HG02840 (cell line): Measurements from ENCODE around the gene GIPR.
A peak's percentile ranks its signal among the peaks of the same experiment; 100 is the strongest.

Experiments used
- ATAC-seq: cut with Tn5 transposase; IDR thresholded peaks from one replicate; pipeline ENCODE4 v1.9.1; 2021; ENCODE audit warnings: mild to moderate bottlenecking, moderate library complexity, moderate number of reproducible peaks; ENCODE audit not compliant: unreplicated experiment, low FRiP score

Gene GIPR

DNA sequence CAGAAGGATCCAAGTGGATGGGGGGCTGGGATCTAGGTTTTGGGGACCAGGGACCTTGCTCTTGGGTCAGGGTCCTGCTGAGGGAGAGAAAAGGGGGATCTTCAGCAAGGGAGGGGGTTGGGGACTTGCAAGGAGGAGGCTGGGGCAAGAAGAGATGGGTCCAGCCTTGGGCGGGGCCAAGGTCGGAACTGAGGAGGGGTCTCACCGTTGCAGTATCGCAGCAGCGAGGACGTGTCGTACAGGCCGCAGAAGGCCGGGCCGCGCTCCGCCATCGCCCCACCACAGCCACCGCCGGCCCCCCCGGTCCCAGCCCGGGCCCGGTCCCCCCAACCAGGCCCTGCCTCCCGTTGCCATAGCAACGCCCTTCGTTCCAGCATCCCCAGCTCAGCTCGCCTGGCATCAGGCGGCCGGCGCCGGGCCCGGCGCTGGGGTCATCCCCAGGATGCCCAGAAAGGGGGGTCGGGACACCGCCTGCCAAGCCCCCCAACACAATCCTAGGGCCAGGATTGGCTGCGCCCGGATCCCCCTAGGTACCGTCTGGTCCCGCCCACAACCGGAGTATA, 22.9 kb upstream of the GIPR start:
- ATAC-seq: no peak

DNA sequence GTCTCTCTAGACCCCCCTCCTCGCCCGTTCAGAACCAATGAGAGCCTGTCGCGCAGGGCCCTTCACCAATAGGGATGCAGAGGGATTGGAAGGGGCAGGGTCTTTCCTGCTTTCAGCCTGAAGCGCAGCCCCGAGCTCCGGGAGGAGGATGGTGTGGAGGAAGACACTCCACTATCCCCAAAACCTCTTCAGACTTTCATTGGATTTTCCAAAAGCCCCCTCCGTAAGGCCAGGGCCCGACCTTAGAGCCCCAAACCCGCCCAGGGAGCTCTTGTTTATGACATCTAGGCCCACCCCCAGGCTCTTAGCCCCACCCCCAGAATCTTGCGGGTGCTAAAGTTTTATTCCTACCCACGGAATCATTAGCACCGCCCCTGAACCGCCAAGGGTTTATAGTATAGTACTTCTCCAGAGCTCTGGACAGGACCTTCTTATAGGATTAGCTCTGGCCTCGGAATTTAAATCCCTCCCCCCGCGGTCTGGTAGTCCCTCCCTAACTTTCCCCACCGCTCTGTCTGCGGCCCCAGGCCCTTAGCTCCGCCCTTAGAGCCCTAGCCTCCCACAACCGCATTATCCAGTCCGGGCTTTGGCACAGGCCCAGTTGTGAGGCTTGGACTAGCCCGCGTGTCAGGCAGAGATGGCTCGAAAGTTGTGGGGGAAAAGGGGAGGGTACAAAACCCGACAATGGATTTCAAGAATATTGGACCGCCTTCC, 22.2 kb upstream of the GIPR start:
- no peak for ATAC-seq

DNA sequence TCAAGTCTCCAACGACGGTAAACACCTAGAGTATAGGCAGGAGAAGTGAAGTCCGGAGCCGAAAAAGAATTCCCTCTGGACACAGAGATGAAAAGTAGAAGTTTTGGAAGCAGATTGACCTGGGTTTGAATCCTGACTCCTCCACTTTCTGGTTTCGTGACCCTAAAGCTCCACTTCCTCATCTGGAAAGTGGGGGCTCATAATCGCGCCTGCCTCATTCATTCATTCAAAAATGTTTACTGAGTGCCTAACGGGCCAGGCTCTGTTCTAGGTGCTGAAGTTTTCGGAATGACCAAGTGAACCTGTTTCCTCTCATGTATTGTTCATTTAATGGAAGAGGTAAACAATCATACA, 21.7 kb upstream of the GIPR start:
- ATAC-seq: no peak

DNA sequence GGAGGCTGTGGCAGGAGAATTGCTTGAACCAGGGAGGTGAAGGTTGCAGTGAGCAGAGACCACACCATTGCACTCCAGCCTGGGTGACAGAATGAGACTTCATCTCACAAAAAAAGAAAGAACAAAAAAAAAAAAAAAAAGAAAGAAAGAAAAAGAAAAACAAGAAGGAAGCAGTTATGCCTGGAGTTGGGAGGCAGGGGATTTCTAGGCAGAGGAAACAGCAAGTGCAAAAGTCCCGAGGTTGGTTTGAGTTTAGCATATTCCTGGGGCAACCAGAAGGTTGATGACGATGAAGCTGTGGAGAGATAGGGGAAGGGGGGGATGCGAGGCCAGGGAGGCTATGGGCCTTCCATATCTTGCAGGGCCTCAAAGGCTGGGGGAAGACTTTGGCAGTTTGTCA, 17.3 kb upstream of the GIPR start:
- ATAC-seq: no peak

DNA sequence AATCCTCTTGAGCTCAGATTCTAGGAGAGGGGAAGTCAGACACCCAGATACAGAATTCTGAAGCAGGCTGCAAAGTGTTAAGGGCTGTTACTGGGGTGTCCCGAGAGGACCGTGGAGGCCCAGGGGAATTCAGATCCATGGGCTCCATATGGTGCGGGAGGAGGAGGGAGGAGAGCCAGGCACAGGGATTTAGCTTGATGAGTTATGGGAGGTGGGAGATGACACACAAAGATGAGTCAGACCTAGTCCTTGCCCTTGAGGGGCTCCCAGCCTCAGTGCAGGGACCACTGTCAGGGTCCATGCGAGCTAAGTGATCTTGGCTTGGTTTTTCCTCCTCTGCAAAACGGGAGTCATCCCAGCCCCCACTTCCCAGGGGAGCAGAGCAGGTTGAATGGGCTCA, 14.4 kb upstream of the GIPR start:
- no peak for ATAC-seq

DNA sequence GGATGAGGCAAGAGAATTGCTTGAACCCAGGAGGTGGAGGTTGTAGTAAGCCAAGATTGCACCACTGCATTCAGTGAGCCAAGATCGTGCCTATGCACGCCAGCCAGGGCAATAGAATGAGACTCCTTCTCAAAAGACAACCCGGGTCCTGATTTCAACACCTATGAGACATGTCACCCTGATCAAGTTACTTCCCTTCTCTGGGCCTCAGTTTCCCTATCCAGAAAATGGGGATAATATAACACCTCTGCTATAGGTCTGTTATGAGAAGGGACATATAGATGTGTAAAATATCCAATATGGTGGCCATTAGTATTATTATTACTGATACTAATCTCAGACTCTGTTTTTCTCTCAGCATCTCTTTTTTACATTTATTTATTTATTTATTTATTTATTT, 12.9 kb upstream of the GIPR start:
- ATAC-seq: no peak

DNA sequence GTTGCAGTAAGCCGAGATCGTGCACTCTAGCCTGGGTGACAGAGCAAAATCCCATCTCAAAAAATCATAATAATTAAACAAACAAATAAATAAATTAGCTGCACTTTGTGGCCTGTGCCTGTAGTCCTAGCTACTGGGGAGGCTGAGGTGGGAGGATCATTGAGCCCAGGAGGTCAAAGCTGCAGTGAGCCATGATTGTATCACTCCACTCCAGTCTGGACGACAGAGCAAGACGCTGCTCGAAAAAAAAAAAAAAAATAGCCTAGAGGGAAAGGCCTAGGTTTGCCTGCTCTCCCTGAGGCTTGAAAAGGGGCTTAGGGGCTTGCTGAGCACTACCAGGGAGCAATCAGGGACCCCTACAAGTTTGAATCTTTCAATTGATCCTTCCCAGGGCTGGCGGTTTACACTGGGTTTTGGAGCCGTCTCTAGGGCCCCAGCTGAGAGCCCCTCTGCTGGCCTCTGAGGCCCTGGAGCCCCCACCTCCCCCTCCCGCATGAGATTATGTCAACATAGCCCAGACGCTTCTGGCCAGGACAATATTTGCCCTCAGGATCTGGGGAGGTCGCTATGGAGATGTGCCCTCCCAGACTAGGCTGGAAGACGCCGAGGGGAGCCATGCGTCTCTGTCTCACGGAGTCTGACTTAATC, 10.4 kb upstream of the GIPR start:
- ATAC-seq: no peak

DNA sequence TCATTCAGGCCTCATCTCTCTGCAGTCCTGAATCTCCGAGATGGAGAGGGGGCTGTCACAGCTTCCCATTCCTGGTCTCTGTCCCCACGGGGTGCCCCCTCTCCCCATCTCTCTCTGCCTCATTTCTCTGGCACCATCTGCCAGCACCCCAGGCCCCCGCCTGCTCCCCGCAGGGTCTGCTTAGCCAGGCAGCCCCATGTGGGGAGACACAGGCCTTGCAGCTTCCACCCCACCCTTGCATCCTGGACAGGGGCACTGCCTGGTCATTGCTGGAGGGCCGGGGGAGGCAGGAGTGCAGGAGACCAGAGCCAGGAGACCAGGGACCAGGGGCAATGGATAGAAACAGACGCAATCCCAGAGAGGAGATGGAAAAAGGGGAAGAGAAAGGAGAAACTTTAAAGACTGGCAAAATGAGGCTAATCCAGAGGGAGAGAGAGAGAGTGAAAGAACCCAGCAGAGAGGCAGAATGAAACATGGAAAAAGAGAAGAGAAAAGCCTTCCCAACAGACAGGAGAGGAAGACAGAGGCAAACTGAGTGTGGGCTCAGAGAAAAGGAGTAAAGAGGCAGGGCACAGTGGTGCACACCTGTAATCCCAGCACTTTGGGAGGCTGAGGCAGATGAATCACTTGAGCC, 8.8 kb upstream of the GIPR start:
- no peak for ATAC-seq

DNA sequence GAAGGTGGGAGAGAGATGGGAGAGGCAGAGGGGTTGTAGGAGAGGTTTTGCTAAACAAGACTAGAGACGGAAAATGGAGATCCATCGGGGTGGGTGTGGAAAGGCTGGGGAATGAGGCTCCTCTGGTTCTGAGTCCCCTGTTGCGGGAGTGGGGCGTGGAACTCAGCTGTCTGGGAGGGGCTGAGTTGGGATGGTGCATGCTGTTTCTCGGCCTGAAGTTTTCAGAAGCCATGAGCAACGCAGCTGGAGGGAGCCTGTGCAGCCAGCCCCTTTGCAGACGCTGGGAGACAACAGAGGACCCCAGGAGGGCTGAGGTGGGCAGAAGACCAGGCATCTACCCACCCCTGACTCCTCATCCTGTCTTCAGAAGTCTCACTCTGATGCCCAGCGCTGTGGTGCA, 7.4 kb upstream of the GIPR start:
- no peak for ATAC-seq

DNA sequence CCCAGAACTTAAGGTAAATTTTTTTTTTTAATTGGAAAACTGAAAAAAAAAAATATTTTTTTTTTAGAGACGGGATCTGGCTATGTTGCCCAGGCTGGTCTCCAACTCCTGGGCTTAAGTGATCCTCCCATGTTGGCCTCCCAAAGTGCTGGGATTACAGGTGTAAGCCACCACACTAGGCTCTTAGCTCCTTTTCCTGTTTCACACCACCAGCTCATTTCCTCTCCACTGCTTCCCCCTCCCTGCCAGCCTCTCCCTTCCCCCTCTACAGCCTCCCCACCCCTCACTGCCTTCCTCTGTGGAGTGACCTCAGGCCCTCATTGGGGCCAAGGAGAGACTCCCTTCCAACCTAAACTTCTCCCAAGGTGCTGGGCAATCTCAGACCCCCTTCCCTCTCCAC, 4.2 kb upstream of the GIPR start:
- ATAC-seq: no peak

DNA sequence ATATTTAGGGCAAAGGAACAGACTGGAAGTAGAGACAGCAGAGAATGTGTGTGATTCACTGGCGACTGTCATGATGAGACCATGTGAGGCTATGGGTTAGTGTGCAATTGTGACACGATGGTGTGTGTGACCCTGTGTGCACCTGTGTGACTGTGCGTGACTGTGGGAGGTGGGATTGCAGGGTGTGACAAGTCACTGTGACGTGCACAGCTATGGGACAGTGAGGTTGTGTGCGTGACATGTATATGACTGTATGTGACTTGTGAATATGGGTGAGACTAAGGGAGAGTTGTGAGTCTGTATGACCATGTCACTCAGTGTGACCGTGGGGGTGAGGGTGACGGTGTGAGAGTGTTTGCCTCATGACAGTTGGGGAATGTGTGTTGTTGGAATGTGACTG, 3.4 kb upstream of the GIPR start:
- ATAC-seq: no peak

DNA sequence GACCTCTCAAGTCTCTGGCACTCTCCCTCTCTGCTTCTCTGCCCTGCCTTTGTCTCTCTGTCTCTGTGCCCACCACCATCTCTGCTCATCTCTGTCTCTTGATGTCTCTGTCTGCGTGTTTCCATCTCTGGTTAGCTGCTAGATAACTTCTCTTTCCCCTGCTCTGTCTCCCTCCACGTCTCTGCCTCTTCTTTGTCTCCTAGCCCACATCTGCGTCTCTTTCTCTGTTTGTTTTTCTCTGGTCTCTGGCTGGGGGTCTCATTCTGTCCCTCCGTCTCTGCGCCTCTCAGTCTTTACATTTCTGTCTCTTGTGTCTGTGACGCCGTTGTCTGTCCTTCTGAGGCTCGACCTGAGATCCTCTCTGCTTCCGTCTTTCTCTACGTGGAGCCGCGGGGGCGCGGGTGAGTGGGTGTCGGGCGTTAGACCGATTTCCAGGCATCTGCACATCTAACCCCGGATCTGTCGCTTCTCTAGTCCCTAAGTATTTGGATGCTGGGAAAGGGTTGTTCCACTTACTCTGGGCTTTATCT, 386 bp downstream of the GIPR start:
- no peak for ATAC-seq

DNA sequence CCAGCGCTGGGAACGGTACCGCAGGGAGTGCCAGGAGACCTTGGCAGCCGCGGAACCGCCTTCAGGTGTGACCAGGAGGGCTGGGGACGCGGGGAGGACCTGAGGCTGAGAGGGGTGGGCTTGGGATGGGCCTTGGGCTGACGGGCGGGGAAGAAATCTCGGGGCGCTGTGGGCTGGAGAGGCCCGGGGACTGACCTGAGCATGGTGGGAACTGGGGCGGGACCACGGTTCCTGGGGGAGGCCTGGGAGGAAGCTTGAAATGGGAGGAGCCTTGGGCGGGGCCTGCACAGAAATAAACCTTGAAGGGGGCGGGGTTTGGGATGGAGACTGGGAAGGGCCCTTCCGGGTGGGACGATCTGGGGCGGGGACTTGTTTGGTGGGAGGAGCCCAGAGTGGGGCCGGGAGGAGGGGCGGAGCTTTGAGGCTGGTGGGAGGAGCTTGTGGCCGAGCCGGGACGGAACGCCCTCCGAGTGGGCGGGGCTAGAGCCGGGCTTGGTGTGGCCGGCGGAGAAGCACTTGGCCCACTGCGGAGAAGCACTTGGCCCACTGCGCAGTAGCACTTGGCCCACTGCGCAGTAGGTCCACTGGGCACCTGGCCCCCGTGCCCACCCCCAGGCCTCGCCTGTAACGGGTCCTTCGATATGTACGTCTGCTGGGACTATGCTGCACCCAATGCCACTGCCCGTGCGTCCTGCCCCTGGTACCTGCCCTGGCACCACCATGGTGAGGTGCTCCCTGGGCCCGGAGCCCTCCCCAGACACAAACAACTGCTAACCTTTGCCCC, 2.8 kb downstream of the GIPR start:
- peak; percentile 41 for ATAC-seq

DNA sequence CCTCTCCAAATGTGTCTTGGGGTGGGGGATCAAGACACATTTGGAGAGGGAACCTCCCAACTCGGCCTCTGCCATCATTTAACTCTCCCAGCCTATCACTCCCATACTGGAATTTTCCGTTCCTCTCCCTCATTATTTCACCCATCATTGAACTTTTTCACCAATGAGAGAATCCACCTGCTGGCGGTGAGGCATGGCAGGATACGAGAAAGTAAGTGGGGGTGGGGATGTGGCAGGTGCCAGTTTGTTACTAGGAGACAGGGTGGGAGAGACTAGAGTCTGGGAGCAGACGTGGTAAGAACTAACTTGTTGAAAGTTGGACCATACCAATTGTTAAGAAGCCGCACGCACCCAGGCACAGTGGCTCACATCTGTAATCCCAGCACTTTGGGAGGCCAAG, 6.9 kb downstream of the GIPR start:
- ATAC-seq: no peak

DNA sequence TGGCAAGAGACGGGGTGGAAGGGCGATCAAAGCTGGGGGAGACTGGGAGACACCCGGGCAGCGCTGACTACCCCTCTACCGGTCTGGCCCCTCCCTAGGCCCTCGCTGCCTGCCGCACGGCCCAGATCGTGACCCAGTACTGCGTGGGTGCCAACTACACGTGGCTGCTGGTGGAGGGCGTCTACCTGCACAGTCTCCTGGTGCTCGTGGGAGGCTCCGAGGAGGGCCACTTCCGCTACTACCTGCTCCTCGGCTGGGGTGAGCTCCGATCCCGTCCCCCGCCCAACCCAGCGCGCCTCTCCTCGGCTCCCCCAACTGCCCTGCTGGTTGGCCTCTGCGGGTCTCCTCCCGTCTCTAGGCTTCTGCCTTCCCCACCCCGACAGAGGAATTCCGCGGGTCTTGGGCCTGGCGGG, 8.8 kb downstream of the GIPR start:
- ATAC-seq: no peak

DNA sequence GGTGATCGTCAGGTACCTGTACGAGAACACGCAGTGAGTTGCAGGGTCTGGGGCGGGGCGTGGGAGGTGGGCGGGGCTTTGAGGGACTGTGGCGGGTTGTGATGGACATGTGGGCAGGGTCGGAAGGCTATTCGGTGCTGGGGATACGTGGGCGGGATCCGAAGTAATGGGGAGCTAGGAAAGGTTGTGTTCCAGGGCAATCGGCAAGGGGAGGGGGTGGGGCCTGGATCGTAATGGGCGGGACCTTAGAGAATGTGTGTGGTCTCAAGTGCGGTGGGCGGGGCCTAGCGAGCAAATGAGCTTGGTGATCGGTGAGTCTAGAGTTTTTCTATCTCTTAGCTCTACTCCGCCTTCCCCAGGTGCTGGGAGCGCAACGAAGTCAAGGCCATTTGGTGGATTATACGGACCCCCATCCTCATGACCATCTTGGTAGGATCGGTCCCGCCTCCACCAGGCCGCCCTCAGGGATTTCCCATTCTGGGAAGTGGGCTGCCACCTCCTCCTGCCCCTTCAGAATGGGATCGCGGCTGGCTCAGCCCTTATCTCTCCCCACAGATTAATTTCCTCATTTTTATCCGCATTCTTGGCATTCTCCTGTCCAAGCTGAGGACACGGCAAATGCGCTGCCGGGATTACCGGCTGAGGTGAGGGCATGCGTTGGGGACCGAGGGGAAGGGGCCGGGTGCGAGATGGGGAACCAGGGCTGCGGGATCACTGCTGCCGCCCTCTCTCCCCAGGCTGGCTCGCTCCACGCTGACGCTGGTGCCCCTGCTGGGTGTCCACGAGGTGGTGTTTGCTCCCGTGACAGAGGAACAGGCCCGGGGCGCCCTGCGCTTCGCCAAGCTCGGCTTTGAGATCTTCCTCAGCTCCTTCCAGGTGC, 9.6 kb downstream of the GIPR start:
- no peak for ATAC-seq

DNA sequence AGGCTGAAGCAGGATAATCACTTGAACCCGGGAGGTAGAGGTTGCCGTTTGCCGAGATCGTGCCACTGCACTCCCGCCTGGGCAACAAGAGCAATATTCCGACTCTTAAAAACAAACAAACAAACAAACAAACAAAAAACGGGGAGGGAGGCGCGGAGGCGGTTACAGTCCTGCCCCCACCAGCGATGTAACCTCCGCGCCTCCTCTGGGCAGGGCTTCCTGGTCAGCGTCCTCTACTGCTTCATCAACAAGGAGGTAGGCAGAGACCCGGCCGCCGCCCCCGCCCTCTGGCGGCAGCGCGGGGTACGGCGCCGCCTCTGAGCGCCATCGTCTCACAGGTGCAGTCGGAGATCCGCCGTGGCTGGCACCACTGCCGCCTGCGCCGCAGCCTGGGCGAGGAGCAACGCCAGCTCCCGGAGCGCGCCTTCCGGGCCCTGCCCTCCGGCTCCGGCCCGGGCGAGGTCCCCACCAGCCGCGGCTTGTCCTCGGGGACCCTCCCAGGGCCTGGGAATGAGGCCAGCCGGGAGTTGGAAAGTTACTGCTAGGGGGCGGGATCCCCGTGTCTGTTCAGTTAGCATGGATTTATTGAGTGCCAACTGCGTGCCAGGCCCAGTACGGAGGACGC, 13.5 kb downstream of the GIPR start:
- peak; percentile 58 for ATAC-seq

DNA sequence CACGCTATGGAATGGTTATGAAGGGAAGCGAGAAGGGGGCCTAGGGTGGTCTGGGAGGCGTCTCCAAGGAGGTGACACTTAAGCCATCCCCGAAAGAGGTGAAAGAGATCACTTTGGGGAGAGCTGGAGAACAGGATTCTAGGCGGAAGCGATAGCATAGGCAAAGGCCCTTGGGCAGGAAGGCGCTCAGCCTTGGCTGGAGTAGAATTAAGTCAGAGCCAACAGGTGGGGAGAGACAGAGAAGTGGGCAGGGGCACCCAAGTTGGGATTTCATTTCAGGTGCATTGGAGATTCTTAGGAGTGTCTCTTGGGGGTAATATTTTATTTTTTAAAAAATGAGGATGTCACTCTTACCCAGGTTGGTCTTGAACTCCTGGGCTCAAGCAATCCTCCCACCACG, 14.1 kb downstream of the GIPR start:
- ATAC-seq: no peak

DNA sequence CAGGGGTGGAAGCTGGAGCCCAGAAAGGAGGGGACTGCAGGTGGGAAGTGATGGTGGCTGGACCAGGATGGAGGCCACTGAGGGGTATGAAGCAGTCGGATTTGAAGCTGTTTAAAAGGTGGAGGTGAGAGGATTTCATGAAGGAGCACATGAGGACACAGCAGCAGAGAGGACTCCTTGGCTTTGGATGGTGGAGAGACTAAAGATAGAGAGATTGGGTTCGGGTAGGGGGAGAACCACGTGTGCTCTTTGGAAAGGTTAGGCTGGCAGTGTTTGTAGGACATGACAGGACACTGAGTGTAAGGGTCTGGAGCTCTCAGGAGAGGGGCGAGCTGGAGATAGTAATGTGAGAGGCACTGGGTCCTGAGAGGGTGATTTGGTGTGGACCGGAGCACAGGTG, 14.9 kb downstream of the GIPR start:
- ATAC-seq: no peak
